NCI-H2196 treated with DMSO at 0.1 percent for 48 hours (cell line): Measurements from ENCODE around the gene PLBD2.

Experiments
- DNase-seq: peaks from one replicate; lab custom pipeline; 2025; ENCODE audit not compliant: unreplicated experiment; lab: John Stamatoyannopoulos, UW

PLBD2 gene

GRCh38 chr12:113414519-113415038, 56.2 kb downstream of the PLBD2 start:
- DNase-seq, result no peak

GRCh38 chr12:113416091-113416754, 57.8 kb downstream of the PLBD2 start:
- DNase-seq, result no peak

- DNase-seq, result no peak
Observed at GRCh38 chr12:113418213-113418879, 60.0 kb downstream of the PLBD2 start.

- no peak for DNase-seq
Observed at GRCh38 chr12:113420996-113421595, 62.7 kb downstream of the PLBD2 start.

- DNase-seq, result peak; percentile 78
Observed at GRCh38 chr12:113422030-113422885, 63.9 kb downstream of the PLBD2 start, which contains the start of gene SDSL. TSS of gene SDSL (plus strand) at chr12:113422380. CDS start at chr12:113427983, 5,603 bp downstream.

- no peak for DNase-seq
Observed at GRCh38 chr12:113422886-113423669, 64.7 kb downstream of the PLBD2 start.

GRCh38 chr12:113424456-113424855, 66.1 kb downstream of the PLBD2 start:
- DNase-seq, result no peak

- peak; percentile 10 for DNase-seq
Observed at GRCh38 chr12:113424915-113425823, 66.8 kb downstream of the PLBD2 start.

GRCh38 chr12:113425960-113426453, 67.6 kb downstream of the PLBD2 start:
- DNase-seq, result no peak

GRCh38 chr12:113427882-113428281, 69.5 kb downstream of the PLBD2 start:
- DNase-seq, result no peak

- DNase-seq, result no peak
Observed at GRCh38 chr12:113428482-113428881, 70.1 kb downstream of the PLBD2 start.

GRCh38 chr12:113432986-113433385, 74.6 kb downstream of the PLBD2 start:
- DNase-seq, result no peak

GRCh38 chr12:113435367-113435766, 77.0 kb downstream of the PLBD2 start:
- DNase-seq, result no peak

- DNase-seq, result no peak
Observed at GRCh38 chr12:113436586-113436985, 78.2 kb downstream of the PLBD2 start.

GRCh38 chr12:113436993-113437728, 78.8 kb downstream of the PLBD2 start:
- no peak for DNase-seq

GRCh38 chr12:113437729-113438100, 79.3 kb downstream of the PLBD2 start:
- DNase-seq, result no peak

- DNase-seq, result no peak
Observed at GRCh38 chr12:113438523-113439300, 80.3 kb downstream of the PLBD2 start.

GRCh38 chr12:113439301-113439597, 80.9 kb downstream of the PLBD2 start:
- DNase-seq, result no peak
